HL-60 (cell line): ENCODE data around the gene CAGE1.

Experiments
- CTCF ChIP-seq: IDR thresholded peaks from one replicate; pipeline ENCODE4 v1.5.1; 2011; ENCODE audit warnings: low read length, control low read depth, inconsistent platforms; ENCODE audit not compliant: insufficient read depth
- GABPA ChIP-seq: IDR thresholded peaks from 2 replicates; pipeline ENCODE4 v1.6.1; 2012; ENCODE audit warnings: low read depth
- POLR2AphosphoS5 ChIP-seq: IDR thresholded peaks from 2 replicates; pipeline ENCODE4 v1.6.1; 2012; ENCODE audit warnings: low read depth
- REST ChIP-seq: IDR thresholded peaks from 2 replicates; pipeline ENCODE4 v1.6.1; 2012; ENCODE audit warnings: low read depth; ENCODE audit not compliant: insufficient replicate concordance
- SPI1 ChIP-seq: IDR thresholded peaks from 2 replicates; pipeline ENCODE4 v1.6.1; 2012; ENCODE audit warnings: low read depth, mild to moderate bottlenecking, borderline replicate concordance

- TF ChIP-seq CTCF (no peak), SPI1 (no peak), REST (no peak), POLR2AphosphoS5 (no peak), GABPA (no peak)
Measured at GRCh38 chr6:7425808-7426190, 36.3 kb upstream of the CAGE1 start.
